ENCODE results near the gene WDR70. TPM values are rescaled to one million over a fixed set of nuclear protein-coding genes. Genes with fewer than 3 reads are reported as not detected.
"Not testable (repeated sequence)": the region's sequence is repeated elsewhere in the genome, so short reads cannot be mapped to it uniquely, and the experiment has no call there.

Gene WDR70
- total RNA-seq, 1 donor from 2014 or later, result 23.6 TPM

- Mint-ChIP-seq H3K36me3 (ENCODE audit: low read depth) (peaks cover 2% of the 10 kb centered on the region), H3K27ac (ENCODE audit: unreplicated experiment) (no peak overlapping the region), H3K4me3 (ENCODE audit: unreplicated experiment) (no peak overlapping the region), H3K4me1 (ENCODE audit: low read depth) (peaks cover 4% of the 10 kb centered on the region), H3K27me3 (ENCODE audit: low read depth) (no peaks in the 10 kb centered on the region), H3K9me3 (ENCODE audit: low read depth) (no peaks in the 10 kb centered on the region)
- DNase-seq (ENCODE audit: low spot score), result no peak
- TF ChIP-seq, protein P1, sequence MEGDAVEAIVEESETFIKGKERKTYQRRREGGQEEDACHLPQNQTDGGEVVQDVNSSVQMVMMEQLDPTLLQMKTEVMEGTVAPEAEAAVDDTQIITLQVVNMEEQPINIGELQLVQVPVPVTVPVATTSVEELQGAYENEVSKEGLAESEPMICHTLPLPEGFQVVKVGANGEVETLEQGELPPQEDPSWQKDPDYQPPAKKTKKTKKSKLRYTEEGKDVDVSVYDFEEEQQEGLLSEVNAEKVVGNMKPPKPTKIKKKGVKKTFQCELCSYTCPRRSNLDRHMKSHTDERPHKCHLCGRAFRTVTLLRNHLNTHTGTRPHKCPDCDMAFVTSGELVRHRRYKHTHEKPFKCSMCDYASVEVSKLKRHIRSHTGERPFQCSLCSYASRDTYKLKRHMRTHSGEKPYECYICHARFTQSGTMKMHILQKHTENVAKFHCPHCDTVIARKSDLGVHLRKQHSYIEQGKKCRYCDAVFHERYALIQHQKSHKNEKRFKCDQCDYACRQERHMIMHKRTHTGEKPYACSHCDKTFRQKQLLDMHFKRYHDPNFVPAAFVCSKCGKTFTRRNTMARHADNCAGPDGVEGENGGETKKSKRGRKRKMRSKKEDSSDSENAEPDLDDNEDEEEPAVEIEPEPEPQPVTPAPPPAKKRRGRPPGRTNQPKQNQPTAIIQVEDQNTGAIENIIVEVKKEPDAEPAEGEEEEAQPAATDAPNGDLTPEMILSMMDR (IDR thresholded peaks at IDR 0.05), result no peak
Measured at GRCh38 chr5:37578176-37578575, 199.1 kb downstream of the WDR70 start.

DNA sequence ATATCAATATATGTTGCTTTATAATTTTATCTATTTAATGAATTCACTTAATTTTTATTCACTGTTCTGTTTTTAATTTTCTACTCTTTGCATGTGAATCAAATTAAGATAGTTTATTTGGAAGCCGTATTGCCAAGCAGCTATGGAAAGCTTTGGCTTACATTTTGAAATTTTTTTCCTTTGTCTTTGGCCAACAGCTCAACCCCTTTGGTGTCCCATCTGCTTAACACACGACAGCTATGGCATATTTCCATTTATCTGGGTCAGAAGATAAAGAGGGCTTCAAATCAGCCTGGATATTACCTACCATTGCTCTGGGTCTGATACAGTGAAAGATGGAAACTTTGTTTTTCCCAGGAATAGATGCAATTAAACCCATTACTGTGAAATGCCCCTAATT lies 201.0 kb downstream of the WDR70 start:
- DNase-seq (ENCODE audit: low spot score), result no peak
- Mint-ChIP-seq H3K9me3 (ENCODE audit: low read depth) (no peaks in the 10 kb centered on the region), H3K4me1 (ENCODE audit: low read depth) (peaks cover 4% of the 10 kb centered on the region), H3K27me3 (ENCODE audit: low read depth) (no peaks in the 10 kb centered on the region), H3K36me3 (ENCODE audit: low read depth) (no peaks in the 10 kb centered on the region), H3K27ac (ENCODE audit: unreplicated experiment) (no peak overlapping the region), H3K4me3 (ENCODE audit: unreplicated experiment) (no peak overlapping the region)
- TF ChIP-seq, protein P1 (IDR thresholded peaks at IDR 0.05), result no peak

DNA sequence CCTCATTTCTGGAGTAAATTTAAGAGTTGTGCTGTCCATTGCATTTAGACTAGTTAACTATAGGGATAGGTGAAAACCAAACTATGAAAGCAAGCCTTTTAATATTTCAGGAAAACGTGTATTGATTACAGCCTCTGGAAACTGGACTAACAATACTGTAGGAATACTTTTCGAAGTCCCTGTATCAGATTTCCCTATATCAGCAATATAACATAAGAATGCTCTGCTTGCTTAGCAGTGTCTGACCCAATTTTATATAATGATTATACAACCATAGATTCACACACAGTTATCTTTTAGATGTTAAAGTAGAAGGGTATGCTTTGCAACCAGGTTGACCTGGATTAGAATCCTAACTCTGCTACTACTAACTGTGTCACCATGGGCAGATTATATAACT lies 203.1 kb downstream of the WDR70 start:
- no peak for DNase-seq (ENCODE audit: low spot score)
- TF ChIP-seq, protein P1 (IDR thresholded peaks at IDR 0.05), result no peak

GRCh38 chr5:37593292-37593691 lies 214.2 kb downstream of the WDR70 start:
- H3K9me3 Mint-ChIP-seq (ENCODE audit: low read depth); H3K4me3 Mint-ChIP-seq (ENCODE audit: unreplicated experiment); DNase-seq (ENCODE audit: low spot score); H3K27ac Mint-ChIP-seq (ENCODE audit: unreplicated experiment); H3K27me3 Mint-ChIP-seq (ENCODE audit: low read depth); H3K36me3 Mint-ChIP-seq (ENCODE audit: low read depth); H3K4me1 Mint-ChIP-seq (ENCODE audit: low read depth): not testable (repeated sequence)

More for the DNA sequence above, 203.1 kb downstream of the WDR70 start:
- peaks cover 4% of the 10 kb centered on the region for H3K4me1 Mint-ChIP-seq (ENCODE audit: low read depth)
- no peak overlapping the region for H3K4me3 Mint-ChIP-seq (ENCODE audit: unreplicated experiment)
- no peaks in the 10 kb centered on the region for H3K9me3 Mint-ChIP-seq (ENCODE audit: low read depth)
- H3K27me3 Mint-ChIP-seq (ENCODE audit: low read depth), result no peaks in the 10 kb centered on the region
- no peak overlapping the region for H3K27ac Mint-ChIP-seq (ENCODE audit: unreplicated experiment)
- H3K36me3 Mint-ChIP-seq (ENCODE audit: low read depth), result no peaks in the 10 kb centered on the region

DNA sequence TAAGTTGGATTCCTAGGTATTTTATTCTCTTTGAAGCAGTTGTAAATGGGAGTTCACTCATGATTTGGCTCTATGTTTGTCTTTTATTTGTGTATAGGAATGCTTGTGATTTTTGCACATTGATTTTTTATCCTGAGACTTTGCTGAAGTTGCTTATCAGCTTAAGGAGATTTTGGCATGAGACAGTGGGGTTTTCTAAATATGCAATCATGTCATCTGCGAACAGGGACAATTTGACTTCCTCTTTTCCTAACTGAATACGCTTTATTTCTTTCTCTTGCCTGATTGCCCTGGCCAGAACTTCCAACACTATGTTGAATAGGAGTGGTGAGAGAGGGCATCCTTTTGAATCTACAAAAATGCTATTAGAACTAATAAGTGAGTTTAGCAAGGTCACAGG lies 215.7 kb downstream of the WDR70 start:
- not testable (repeated sequence) for H3K27ac Mint-ChIP-seq (ENCODE audit: unreplicated experiment)

GRCh38 chr5:37598733-37599132 lies 219.6 kb downstream of the WDR70 start:
- Mint-ChIP-seq H3K4me3 (ENCODE audit: unreplicated experiment) (no peak overlapping the region), H3K36me3 (ENCODE audit: low read depth) (peaks cover 9% of the 10 kb centered on the region), H3K9me3 (ENCODE audit: low read depth) (peaks cover 14% of the 10 kb centered on the region), H3K4me1 (ENCODE audit: low read depth) (peaks cover 7% of the 10 kb centered on the region), H3K27me3 (ENCODE audit: low read depth) (no peaks in the 10 kb centered on the region), H3K27ac (ENCODE audit: unreplicated experiment) (no peak overlapping the region)
- no peak for DNase-seq (ENCODE audit: low spot score)
- TF ChIP-seq, protein P1 (IDR thresholded peaks at IDR 0.05), result no peak

More for the DNA sequence above, 215.7 kb downstream of the WDR70 start:
- DNase-seq (ENCODE audit: low spot score); H3K36me3 Mint-ChIP-seq (ENCODE audit: low read depth); H3K9me3 Mint-ChIP-seq (ENCODE audit: low read depth); H3K27me3 Mint-ChIP-seq (ENCODE audit: low read depth); H3K4me1 Mint-ChIP-seq (ENCODE audit: low read depth); H3K4me3 Mint-ChIP-seq (ENCODE audit: unreplicated experiment): not testable (repeated sequence)
